Endothelial cell of umbilical vein (primary cell): ENCODE data around the gene CDH23. TPM values are rescaled to one million over a fixed set of nuclear protein-coding genes. Genes with fewer than 3 reads are reported as not detected.

Experiments used
- BruUV-seq: library from RNA; stranded (reverse); fragments of 400-500 nt; replicated peaks from 2 replicates; lab custom pipeline; 2021; lab: Mats Ljungman, UMichigan
- CTCF ChIA-PET: fragments of 300-600, 350-600 bp; sonication (Branson Sonifier 250); formaldehyde crosslinking; loops from one replicate; lab custom pipeline; 2021; ENCODE audit warnings: antibody characterized with exemption, inconsistent platforms; lab: Charles Lee
- POLR2A ChIA-PET: fragments of 300-600, 350-600 bp; sonication (Branson Sonifier 250); formaldehyde crosslinking; loops from one replicate; lab custom pipeline; 2021; ENCODE audit warnings: antibody characterized with exemption, inconsistent platforms; lab: Charles Lee
- DNase-seq: peaks from one replicate; pipeline ENCODE4 v3.0.0-alpha.2; 2011; ENCODE audit warnings: low read depth, low spot score
- FAIRE-seq: peaks from 2 replicates; lab custom pipeline; 2011; peaks lifted over from hg19 to GRCh38; lab: Jason Lieb, UNC
- H2AFZ ChIP-seq: 2 replicates; pipeline ENCODE4 v1.6.0; 2012; ENCODE audit warnings: low read depth, low read length, control low read depth, inconsistent platforms
- H3K27ac ChIP-seq: 2 replicates; pipeline ENCODE4 v1.5.1; 2011; ENCODE audit warnings: low read depth, mild to moderate bottlenecking, control low read depth, low read length, moderate library complexity; ENCODE audit not compliant: insufficient read depth
- H3K27me3 ChIP-seq, 2 experiments: 2 replicates each; pipeline versions ENCODE4 v1.6.0 to v1.6.1; 2011; ENCODE audit warnings: low read length in 2 of 2, mixed read lengths in 1 of 2; ENCODE audit not compliant: control insufficient read depth in 2 of 2, insufficient read depth in 2 of 2
- H3K36me3 ChIP-seq, 2 experiments: 2 replicates in 1 of 2; 3 replicates in 1 of 2; pipeline ENCODE4 v1.5.1; 2011; ENCODE audit warnings: low read length in 2 of 2, mild to moderate bottlenecking in 1 of 2, moderate library complexity in 1 of 2; ENCODE audit not compliant: control insufficient read depth in 2 of 2, insufficient read depth in 2 of 2; ENCODE audit errors: extremely low read depth in 1 of 2
- H3K4me1 ChIP-seq: 3 replicates; pipeline ENCODE4 v1.5.1; 2011; ENCODE audit warnings: mild to moderate bottlenecking, low read length; ENCODE audit not compliant: control insufficient read depth, insufficient read depth; ENCODE audit errors: extremely low read depth
- H3K4me2 ChIP-seq: 2 replicates; pipeline ENCODE4 v1.6.1; 2011; ENCODE audit warnings: low read length, control low read depth, mixed read lengths; ENCODE audit not compliant: insufficient read depth
- H3K4me3 ChIP-seq, 3 experiments: fragments of 200-600 bp in 1 of 3; sonication (generic), shearing (Covaris generic) in 1 of 3; replicated peaks in 1 of 3; 2 replicates each; pipeline ENCODE4 v1.5.1; 2011 to 2016; ENCODE audit warnings: control low read depth in 3 of 3, low read length in 3 of 3, mild to moderate bottlenecking in 2 of 3, inconsistent platforms in 1 of 3, low read depth in 1 of 3, moderate library complexity in 1 of 3; ENCODE audit not compliant: insufficient read depth in 1 of 3
- H3K79me2 ChIP-seq: 2 replicates; pipeline ENCODE4 v1.6.0; 2012; ENCODE audit warnings: low read length, inconsistent platforms; ENCODE audit not compliant: control insufficient read depth, insufficient read depth
- H3K9ac ChIP-seq: replicated peaks from 2 replicates; pipeline ENCODE3; 2011; ENCODE audit warnings: low read length, control low read depth; ENCODE audit not compliant: insufficient read depth; ENCODE audit errors: extremely low read depth
- H3K9me1 ChIP-seq: replicated peaks from 3 replicates; pipeline ENCODE4 v1.6.0; 2011; ENCODE audit warnings: mild to moderate bottlenecking, low read length; ENCODE audit not compliant: control insufficient read depth, insufficient read depth; ENCODE audit errors: extremely low read depth
- H3K9me3 ChIP-seq: replicated peaks from 2 replicates; pipeline ENCODE4 v1.5.1; 2012; ENCODE audit warnings: low read length, inconsistent platforms; ENCODE audit not compliant: control insufficient read depth, insufficient read depth
- H4K20me1 ChIP-seq: replicated peaks from 2 replicates; pipeline ENCODE3; 2011; ENCODE audit warnings: mild to moderate bottlenecking, low read length; ENCODE audit not compliant: control insufficient read depth, insufficient read depth; ENCODE audit errors: extremely low read depth
- CTCF ChIP-seq, 2 donors: IDR thresholded peaks; 1 replicate in 1 of 2; 2 replicates in 1 of 2; pipeline ENCODE4 v1.5.1; 2011; ENCODE audit warnings: low read length in 2 of 2, mild to moderate bottlenecking in 2 of 2, moderate library complexity in 2 of 2, control low read depth in 1 of 2, inconsistent platforms in 1 of 2, low read depth in 1 of 2; ENCODE audit not compliant: insufficient read depth in 1 of 2; ENCODE audit errors: extremely low read depth in 1 of 2
- EZH2 ChIP-seq: IDR thresholded peaks from 2 replicates; pipeline ENCODE4 v1.6.1; 2012; ENCODE audit warnings: borderline replicate concordance, low read depth, mild to moderate bottlenecking, moderate library complexity, low read length, inconsistent platforms; ENCODE audit not compliant: severe bottlenecking
- FOS ChIP-seq: IDR thresholded peaks from 2 replicates; pipeline ENCODE4 v1.6.1; 2011; ENCODE audit warnings: mild to moderate bottlenecking, low read length, moderate library complexity, borderline replicate concordance; ENCODE audit not compliant: insufficient read depth
- GATA2 ChIP-seq: IDR thresholded peaks from 2 replicates; pipeline ENCODE4 v1.7.0; 2011; ENCODE audit warnings: low read depth, mild to moderate bottlenecking, moderate library complexity, mixed read lengths, low read length; ENCODE audit not compliant: insufficient read length, insufficient read depth
- JUN ChIP-seq: IDR thresholded peaks from 2 replicates; pipeline ENCODE4 v1.6.1; 2011; ENCODE audit warnings: borderline replicate concordance, low read depth; ENCODE audit not compliant: insufficient read length, insufficient read depth
- MAX ChIP-seq: IDR thresholded peaks from 2 replicates; pipeline ENCODE4 v1.6.1; 2011; ENCODE audit not compliant: insufficient read depth, insufficient read length
- MYC ChIP-seq: IDR thresholded peaks from one replicate; pipeline ENCODE4 v1.6.1; 2011; ENCODE audit warnings: mild to moderate bottlenecking, low read depth, low read length
- POLR2A ChIP-seq: IDR thresholded peaks from 2 replicates; pipeline ENCODE4 v1.6.1; 2012; ENCODE audit warnings: low read depth, mild to moderate bottlenecking, control low read depth, low read length
- POLR2AphosphoS5 ChIP-seq: IDR thresholded peaks from 2 replicates; pipeline ENCODE4 v1.6.1; 2012; ENCODE audit warnings: low read depth, mild to moderate bottlenecking, control low read depth, low read length, moderate library complexity; ENCODE audit not compliant: insufficient read depth
- dilution Hi-C: fragments of 300-500 bp; cut with MboI; formaldehyde crosslinking; loops from one replicate; pipeline ENCODE4 v1.15.0; 2019; ENCODE audit warnings: low sequenced_read_pairs; ENCODE audit not compliant: extremely low pct_ligation_motif_present
- intact Hi-C: fragments of 100-400 bp; cut with micrococcal nuclease; formaldehyde crosslinking; loops from one replicate; pipeline ENCODE4 v1.10.0; 2022
- polyA plus RNA-seq, 4 experiments: library from polyadenylated mRNA; depleted of rRNA in 3 of 4; stranded (reverse) in 3 of 4; unstranded in 1 of 4; fragments of >200 nt; gene quantifications; 2 replicates each; pipeline versions ENCODE4 v1.2.1 to v1.2.3, GENCODE V29; 2011 to 2012; ENCODE audit warnings: missing spikeins in 1 of 4
- total RNA-seq: library from RNA; stranded (reverse); gene quantifications from 2 replicates; pipeline ENCODE4 v1.2.3, GENCODE V29; 2021

The CDH23 gene
- total and polyA plus RNA-seq, 2 donors (not counting 3 experiments of a cell fraction or from before 2014, with no cell fraction given), result not detected

GRCh38 chr10:71543608-71544170 lies 147.0 kb downstream of the CDH23 start:
- Histone ChIP-seq H2AFZ (no peak overlapping the region), H3K27me3 (peaks cover 0 to 12% of the 10 kb centered on the region in 2 experiments), H3K4me3 (no peak overlapping the region), H3K4me1 (no peaks in the 10 kb centered on the region), H3K4me2 (no peak overlapping the region), H4K20me1 (no peaks in the 10 kb centered on the region), H3K27ac (no peak overlapping the region), H3K36me3 (no peaks in the 10 kb centered on the region), H3K9me1 (no peaks in the 10 kb centered on the region), H3K79me2 (no peaks in the 10 kb centered on the region), H3K9ac (no peak overlapping the region), H3K9me3 (no peaks in the 10 kb centered on the region)
- FAIRE-seq, result no peak
- no peak for TF ChIP-seq MYC
- no peak for TF ChIP-seq FOS
- no peak for TF ChIP-seq POLR2AphosphoS5
- no peak for TF ChIP-seq CTCF (IDR thresholded peaks at IDR 0.05; ENCODE audit: extremely low read depth in 1 of 2, insufficient read depth in 1 of 2, low read depth in 1 of 2, low read length in 2 of 2)
- TF ChIP-seq GATA2, result no peak
- TF ChIP-seq POLR2A, result no peak
- TF ChIP-seq EZH2, result no peak
- no peak for TF ChIP-seq MAX
- no peak for TF ChIP-seq JUN
- DNase-seq, result no peak
- BruUV-seq, result no TSS peak
- CTCF ChIA-PET, result interaction anchor here (1.4 to 2.4 kb wide), 2 partner anchors 27 to 57 kb away, joined by 3 to 9 read pairs; no protein-coding TSS in a partner anchor
- dilution Hi-C loops, result no loop called here
- POLR2A ChIA-PET, result no interaction called here
- intact Hi-C loops, result no loop called here
